Naive thymus-derived CD4-positive, alpha-beta T cell (primary cell): ENCODE data around the gene COL27A1. TPM values are rescaled to one million over a fixed set of nuclear protein-coding genes. Genes with fewer than 3 reads are reported as not detected.

ENCODE experiments used
- ATAC-seq: fragments of 150-1000 bp; cut with Tn5 transposase; 2 replicates; pipeline ENCODE4 v1.10.0; 2021; ENCODE audit warnings: mild to moderate bottlenecking, moderate library complexity
- CTCF ChIA-PET: fragments of 350-600 bp; sonication (Branson Sonifier 250); formaldehyde crosslinking; loops from one replicate; lab custom pipeline; 2021; ENCODE audit warnings: antibody characterized with exemption; lab: Charles Lee
- POLR2A ChIA-PET: fragments of 350-600 bp; sonication (Branson Sonifier 250); formaldehyde crosslinking; loops from one replicate; lab custom pipeline; 2021; ENCODE audit warnings: antibody characterized with exemption, inconsistent platforms; lab: Charles Lee
- DNase-seq, 9 donors: peaks; one replicate each; pipeline versions ENCODE4 v3.0.0 to v3.0.0-alpha.2; 2020 to 2022; ENCODE audit warnings: mixed read lengths in 1 of 9
- H3K27ac ChIP-seq: one replicate; pipeline ENCODE4 v1.7.0; 2013; ENCODE audit warnings: mild to moderate bottlenecking, low read depth, low read length, moderate library complexity
- H3K27me3 ChIP-seq, 2 donors: one replicate each; pipeline ENCODE4 v1.7.0; 2013; ENCODE audit warnings: low read length in 2 of 2, mild to moderate bottlenecking in 2 of 2, moderate library complexity in 2 of 2; ENCODE audit not compliant: control insufficient read depth in 2 of 2, insufficient read depth in 2 of 2
- H3K36me3 ChIP-seq, 3 experiments: 1 replicate in 2 of 3; 2 replicates in 1 of 3; pipeline ENCODE4 v1.7.0; 2013; ENCODE audit warnings: low read length in 3 of 3, mild to moderate bottlenecking in 3 of 3, moderate library complexity in 1 of 3; ENCODE audit not compliant: insufficient read depth in 3 of 3, control insufficient read depth in 2 of 3
- H3K4me1 ChIP-seq, 2 donors: one replicate each; pipeline ENCODE4 v1.7.0; 2013; ENCODE audit warnings: low read length in 2 of 2, mild to moderate bottlenecking in 2 of 2, moderate library complexity in 1 of 2; ENCODE audit not compliant: control insufficient read depth in 2 of 2, insufficient read depth in 2 of 2
- H3K4me3 ChIP-seq: 2 replicates; pipeline ENCODE4 v1.7.0; 2013; ENCODE audit warnings: mild to moderate bottlenecking, low read length
- H3K9me3 ChIP-seq, 3 experiments: 1 replicate in 2 of 3; 2 replicates in 1 of 3; pipeline ENCODE4 v1.7.0; 2013; ENCODE audit warnings: low read length in 3 of 3; ENCODE audit not compliant: control insufficient read depth in 2 of 3
- H3K27ac Mint-ChIP-seq, 9 donors: one replicate each; pipeline ENCODE4 v1.8.0; 2020 to 2022; ENCODE audit warnings: mixed read lengths in 9 of 9, mild to moderate bottlenecking in 8 of 9, moderate library complexity in 5 of 9, inconsistent platforms in 2 of 9
- H3K27me3 Mint-ChIP-seq, 5 donors: one replicate each; pipeline ENCODE4 v1.8.0; 2021 to 2022; ENCODE audit warnings: mixed read lengths in 5 of 5, mild to moderate bottlenecking in 1 of 5
- H3K36me3 Mint-ChIP-seq, 5 donors: one replicate each; pipeline ENCODE4 v1.8.0; 2020 to 2022; ENCODE audit warnings: mixed read lengths in 5 of 5, mild to moderate bottlenecking in 3 of 5, inconsistent platforms in 1 of 5
- H3K4me1 Mint-ChIP-seq, 7 donors: one replicate each; pipeline ENCODE4 v1.8.0; 2020 to 2022; ENCODE audit warnings: mixed read lengths in 7 of 7, mild to moderate bottlenecking in 3 of 7, inconsistent platforms in 1 of 7
- H3K4me3 Mint-ChIP-seq, 10 donors: one replicate each; pipeline ENCODE4 v1.8.0; 2020 to 2022; ENCODE audit warnings: mild to moderate bottlenecking in 10 of 10, mixed read lengths in 10 of 10, moderate library complexity in 6 of 10, inconsistent platforms in 2 of 10
- H3K9me3 Mint-ChIP-seq, 11 donors: one replicate each; pipeline ENCODE4 v1.8.0; 2020 to 2022; ENCODE audit warnings: mixed read lengths in 11 of 11, mild to moderate bottlenecking in 4 of 11, inconsistent platforms in 1 of 11, moderate library complexity in 1 of 11
- intact Hi-C, 2 donors: fragments of 100-400 bp; cut with micrococcal nuclease; formaldehyde crosslinking; loops; one replicate each; pipeline ENCODE4 v1.15.1; 2023
- polyA plus RNA-seq, 2 donors: library from polyadenylated mRNA; unstranded; fragments of 300-500 nt; fragmentation: Illumina TruSeq; gene quantifications; one replicate each; pipeline ENCODE4 v1.2.3, GENCODE V29; 2021
- total RNA-seq, 6 experiments: library from RNA in 5 of 6; stranded (reverse) in 5 of 6; gene quantifications; 1 replicate in 5 of 6; 2 replicates in 1 of 6; pipeline ENCODE4 v1.2.3 and lab custom pipeline; 2021 to 2026

COL27A1 gene
- total and polyA plus RNA-seq, 7 experiments from 2014 or later: 1.2 to 2.4 (median 1.9) TPM; not detected in 2

DNA sequence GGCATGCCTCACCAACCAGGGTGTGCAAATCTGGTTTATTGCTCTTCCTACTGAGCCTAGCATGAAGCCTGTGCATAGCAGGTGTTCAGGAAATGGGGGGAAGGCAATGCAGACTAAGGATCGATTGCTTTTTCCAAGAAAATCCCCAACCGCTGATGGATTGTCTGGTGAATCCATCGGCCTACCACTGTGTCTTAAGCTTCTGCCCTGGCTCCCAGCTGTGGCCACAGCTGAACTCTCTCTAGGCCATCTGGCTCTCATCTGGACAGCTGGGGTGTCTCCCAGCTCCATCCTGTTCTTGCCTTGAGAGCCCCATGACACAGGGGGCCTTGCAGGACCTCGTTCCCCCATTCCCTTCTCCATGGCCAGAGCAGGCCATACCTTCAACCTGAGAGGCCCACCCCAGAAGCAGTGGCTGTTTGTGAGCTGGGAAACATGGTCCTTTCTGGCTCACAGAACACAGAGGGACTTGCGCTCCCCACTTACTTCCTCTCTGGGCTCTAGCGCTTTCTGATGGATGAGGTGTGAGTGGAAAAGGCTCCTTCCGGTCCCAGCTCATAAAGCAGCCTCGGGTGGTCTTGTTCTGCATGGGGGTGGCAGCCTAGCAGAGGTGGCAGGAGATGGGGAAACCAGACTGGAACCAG, 41.8 kb downstream of the COL27A1 start:
- H3K27me3 ChIP-seq: no peaks in the 10 kb centered on the region
- H3K4me1 Mint-ChIP-seq: peaks cover 0 to 1% (median 0%) of the 10 kb centered on the region in 7 donors
- no peak overlapping the region for H3K27ac ChIP-seq
- intact Hi-C loops: no loop called here
- no peak overlapping the region for H3K4me3 ChIP-seq
- ATAC-seq (no peak), DNase-seq (no peak)
- peaks cover 0 to 2% (median 0%) of the 10 kb centered on the region in 11 donors for H3K9me3 Mint-ChIP-seq
- H3K27me3 Mint-ChIP-seq: peaks cover 0 to 5% (median 0%) of the 10 kb centered on the region in 5 donors
- no peaks in the 10 kb centered on the region for H3K9me3 ChIP-seq
- H3K27ac Mint-ChIP-seq: no peak overlapping the region
- CTCF ChIA-PET: no interaction called here
- no peaks in the 10 kb centered on the region for H3K36me3 ChIP-seq
- no peaks in the 10 kb centered on the region for H3K36me3 Mint-ChIP-seq
- no peaks in the 10 kb centered on the region for H3K4me1 ChIP-seq
- H3K4me3 Mint-ChIP-seq: no peak overlapping the region
- POLR2A ChIA-PET: no interaction called here

GRCh38 chr9:114198249-114199040, 43.1 kb downstream of the COL27A1 start:
- CTCF ChIA-PET: no interaction called here

DNA sequence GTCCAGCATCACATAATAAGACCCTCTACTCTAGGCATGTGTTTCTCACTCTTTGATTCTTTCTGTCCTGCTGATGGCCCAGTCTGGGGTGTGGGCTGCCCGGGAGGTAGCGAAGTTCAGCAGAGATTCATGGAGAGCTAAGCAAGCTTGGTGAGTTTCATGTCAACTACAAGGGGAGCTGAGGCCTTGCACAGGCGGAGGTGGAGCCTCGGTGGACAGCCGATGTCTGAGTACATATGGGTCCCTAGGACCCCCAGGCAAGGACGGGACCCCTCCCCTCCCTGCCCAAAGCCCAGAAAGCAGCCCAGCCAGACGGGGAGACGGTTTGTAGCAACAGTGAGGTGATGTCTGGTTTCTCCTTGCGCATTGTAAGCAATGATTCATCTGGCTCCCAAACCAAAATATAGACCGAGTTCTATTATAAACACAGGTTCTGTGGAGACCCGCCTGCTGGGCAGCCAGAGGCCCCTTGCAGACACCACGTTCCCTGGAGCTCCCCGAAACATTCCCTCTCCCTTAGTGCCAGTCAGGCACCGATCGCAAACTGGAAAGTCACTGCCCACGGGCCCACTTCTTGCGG, 45.5 kb downstream of the COL27A1 start:
- DNase-seq: no peak
- intact Hi-C loops: no loop called here
- Mint-ChIP-seq H3K4me3 (no peak overlapping the region), H3K9me3 (no peaks in the 10 kb centered on the region), H3K36me3 (no peaks in the 10 kb centered on the region), H3K4me1 (peaks cover 0 to 3% (median 0%) of the 10 kb centered on the region in 7 donors), H3K27ac (no peak overlapping the region), H3K27me3 (no peaks in the 10 kb centered on the region)
- H3K4me1 ChIP-seq: no peaks in the 10 kb centered on the region
- ChIA-PET POLR2A (no interaction called here), CTCF (no interaction called here)
- H3K36me3 ChIP-seq: no peaks in the 10 kb centered on the region
- no peaks in the 10 kb centered on the region for H3K27me3 ChIP-seq
- no peaks in the 10 kb centered on the region for H3K9me3 ChIP-seq
- no peak overlapping the region for H3K4me3 ChIP-seq
- no peak overlapping the region for H3K27ac ChIP-seq
- no peak for ATAC-seq

More at GRCh38 chr9:114198249-114199040, 43.1 kb downstream of the COL27A1 start:
- no peaks in the 10 kb centered on the region for H3K9me3 ChIP-seq
- ATAC-seq: no peak
- H3K9me3 Mint-ChIP-seq: peaks cover 0 to 2% (median 0%) of the 10 kb centered on the region in 11 donors
- H3K4me1 Mint-ChIP-seq: peaks cover 0 to 1% (median 0%) of the 10 kb centered on the region in 7 donors
- no peaks in the 10 kb centered on the region for H3K27me3 ChIP-seq
- H3K4me3 ChIP-seq: no peak overlapping the region
- no peaks in the 10 kb centered on the region for H3K36me3 Mint-ChIP-seq
- H3K36me3 ChIP-seq: no peaks in the 10 kb centered on the region
- peaks cover 0 to 5% (median 0%) of the 10 kb centered on the region in 5 donors for H3K27me3 Mint-ChIP-seq
- POLR2A ChIA-PET: no interaction called here
- no peaks in the 10 kb centered on the region for H3K4me1 ChIP-seq
- no peak for DNase-seq
- H3K4me3 Mint-ChIP-seq: no peak overlapping the region
- no peak overlapping the region for H3K27ac ChIP-seq
- H3K27ac Mint-ChIP-seq: peak overlapping the region in 1 of 9 donors; percentile 17
- intact Hi-C loops: no loop called here

GRCh38 chr9:114202396-114202795, 47.1 kb downstream of the COL27A1 start:
- Histone ChIP-seq H3K4me3 (no peak overlapping the region), H3K36me3 (no peaks in the 10 kb centered on the region), H3K27me3 (no peaks in the 10 kb centered on the region), H3K4me1 (no peaks in the 10 kb centered on the region), H3K9me3 (no peaks in the 10 kb centered on the region), H3K27ac (no peak overlapping the region)
- H3K9me3 Mint-ChIP-seq: no peaks in the 10 kb centered on the region
- H3K4me3 Mint-ChIP-seq: no peak overlapping the region
- H3K36me3 Mint-ChIP-seq: no peaks in the 10 kb centered on the region
- ChIA-PET POLR2A (no interaction called here), CTCF (no interaction called here)
- intact Hi-C loops: no loop called here
- H3K4me1 Mint-ChIP-seq: peaks cover 0 to 3% (median 0%) of the 10 kb centered on the region in 7 donors
- H3K27me3 Mint-ChIP-seq: no peaks in the 10 kb centered on the region
- no peak for ATAC-seq
- no peak overlapping the region for H3K27ac Mint-ChIP-seq
- no peak for DNase-seq

DNA sequence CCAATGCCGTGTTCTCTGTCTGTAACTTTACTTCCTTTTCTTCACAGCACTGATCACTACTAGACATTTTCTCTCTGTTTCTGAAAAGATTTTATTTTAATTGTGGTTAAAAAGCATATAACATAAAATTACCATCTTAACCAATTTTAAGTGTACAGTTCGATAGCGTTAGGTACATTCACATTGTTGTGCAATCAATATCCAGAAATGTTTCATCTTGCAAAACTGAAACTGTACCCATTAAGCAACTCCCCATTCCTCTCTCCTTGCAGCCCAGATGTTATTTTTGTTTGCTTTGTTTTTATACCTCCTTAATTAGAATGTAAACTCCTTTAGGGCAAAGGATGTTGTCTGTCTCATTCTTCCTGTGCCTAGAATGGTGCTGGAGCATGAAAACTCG, 47.5 kb downstream of the COL27A1 start:
- no peaks in the 10 kb centered on the region for H3K27me3 Mint-ChIP-seq
- CTCF ChIA-PET: no interaction called here
- H3K36me3 Mint-ChIP-seq: no peaks in the 10 kb centered on the region

DNA sequence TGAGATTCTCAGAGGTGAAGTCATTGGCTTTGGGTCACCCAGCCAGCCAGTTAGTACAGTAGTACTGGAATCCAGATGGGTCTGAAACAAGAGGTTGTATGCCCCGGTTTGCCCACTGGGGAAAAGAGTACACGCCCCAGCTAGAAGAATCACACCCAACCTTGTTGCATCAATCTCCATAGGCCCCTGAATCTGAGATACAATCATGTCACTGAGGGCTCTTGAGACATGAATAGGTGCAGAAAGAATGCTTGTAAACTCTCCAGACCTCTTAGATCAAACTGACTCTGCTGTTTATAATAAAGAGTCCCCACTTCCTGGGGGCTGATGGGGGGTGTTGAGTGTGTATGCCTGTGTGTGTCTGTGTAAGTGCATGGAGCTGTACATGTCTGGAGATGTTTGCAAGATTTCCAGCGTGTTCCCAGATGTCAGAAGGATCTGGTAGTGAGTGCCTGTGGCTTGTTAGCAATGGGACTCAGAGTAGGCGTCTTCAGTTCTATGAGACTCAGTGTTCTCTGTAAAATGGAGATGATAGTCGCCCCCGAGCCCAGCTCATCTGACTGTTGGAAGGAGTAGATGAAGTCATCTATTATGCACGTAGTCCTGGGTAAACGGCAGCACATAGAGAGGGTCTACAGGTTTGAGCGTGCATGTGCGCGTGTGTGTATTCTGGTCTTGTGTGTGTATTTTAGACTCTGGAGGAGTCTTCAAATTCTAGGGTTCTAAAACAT, 48.2 kb downstream of the COL27A1 start:
- no peaks in the 10 kb centered on the region for H3K36me3 Mint-ChIP-seq
- H3K27me3 ChIP-seq: no peaks in the 10 kb centered on the region
- H3K27me3 Mint-ChIP-seq: no peaks in the 10 kb centered on the region
- CTCF ChIA-PET: no interaction called here
- no peaks in the 10 kb centered on the region for H3K4me1 ChIP-seq
- no peak overlapping the region for H3K4me3 Mint-ChIP-seq
- no peak overlapping the region for H3K27ac Mint-ChIP-seq
- POLR2A ChIA-PET: no interaction called here
- no peak overlapping the region for H3K4me3 ChIP-seq
- no peak overlapping the region for H3K27ac ChIP-seq
- DNase-seq: no peak
- H3K9me3 ChIP-seq: no peaks in the 10 kb centered on the region
- no peaks in the 10 kb centered on the region for H3K36me3 ChIP-seq
- H3K9me3 Mint-ChIP-seq: no peaks in the 10 kb centered on the region
- H3K4me1 Mint-ChIP-seq: peaks cover 0 to 3% (median 0%) of the 10 kb centered on the region in 7 donors
- intact Hi-C loops: no loop called here
- ATAC-seq: no peak

More for the DNA sequence above, 47.5 kb downstream of the COL27A1 start:
- DNase-seq (no peak), ATAC-seq (no peak)
- intact Hi-C loops: no loop called here
- Histone ChIP-seq H3K4me3 (no peak overlapping the region), H3K27me3 (no peaks in the 10 kb centered on the region), H3K27ac (no peak overlapping the region), H3K4me1 (no peaks in the 10 kb centered on the region), H3K9me3 (no peaks in the 10 kb centered on the region), H3K36me3 (no peaks in the 10 kb centered on the region)
- H3K9me3 Mint-ChIP-seq: no peaks in the 10 kb centered on the region
- POLR2A ChIA-PET: no interaction called here
- no peak overlapping the region for H3K27ac Mint-ChIP-seq
- H3K4me3 Mint-ChIP-seq: no peak overlapping the region
- peaks cover 0 to 3% (median 0%) of the 10 kb centered on the region in 7 donors for H3K4me1 Mint-ChIP-seq
